CD4-positive, alpha-beta T cell treated with Interferon alpha-2 for 1 hour (primary cell): ENCODE results near the gene PHLDA1.
A peak's percentile ranks its signal among the peaks of the same experiment; 100 is the strongest.

Source experiments
- DNase-seq, 2 donors: peaks; one replicate each; pipeline ENCODE4 v3.0.0-alpha.2; 2020 to 2022

PHLDA1 gene

GRCh38 chr12:76031414-76032042 is at the start of gene PHLDA1:
Gene PHLDA1, minus strand, starts transcription at chr12:76031776.
- peak; percentile 90 to 95 for DNase-seq

GRCh38 chr12:76080729-76081415 is 49.3 kb upstream of the PHLDA1 start:
- DNase-seq = peak in 1 of 2 donors; percentile 26

- no peak for DNase-seq
Measured at GRCh38 chr12:76080017-76080728, 48.6 kb upstream of the PHLDA1 start.

GRCh38 chr12:76078748-76079147 is 47.2 kb upstream of the PHLDA1 start:
- DNase-seq = no peak

GRCh38 chr12:76075448-76075847 is 43.9 kb upstream of the PHLDA1 start:
- no peak for DNase-seq

GRCh38 chr12:76074701-76075336 is 43.2 kb upstream of the PHLDA1 start:
- DNase-seq = no peak

- no peak for DNase-seq
Measured at GRCh38 chr12:76073561-76073960, 42.0 kb upstream of the PHLDA1 start.

GRCh38 chr12:76072568-76072967 is 41.0 kb upstream of the PHLDA1 start:
- no peak for DNase-seq

- DNase-seq = no peak
Measured at GRCh38 chr12:76069339-76069738, 37.8 kb upstream of the PHLDA1 start.

- DNase-seq = no peak
Measured at GRCh38 chr12:76065917-76066316, 34.3 kb upstream of the PHLDA1 start.

GRCh38 chr12:76064904-76065303 is 33.3 kb upstream of the PHLDA1 start:
- no peak for DNase-seq

- no peak for DNase-seq
Measured at GRCh38 chr12:76060111-76060510, 28.5 kb upstream of the PHLDA1 start.

GRCh38 chr12:76057326-76057725 is 25.8 kb upstream of the PHLDA1 start:
- no peak for DNase-seq

- DNase-seq = no peak
Measured at GRCh38 chr12:76055393-76055792, 23.8 kb upstream of the PHLDA1 start.

- DNase-seq = no peak
Measured at GRCh38 chr12:76049575-76050251, 18.1 kb upstream of the PHLDA1 start.

- no peak for DNase-seq
Measured at GRCh38 chr12:76047742-76048141, 16.2 kb upstream of the PHLDA1 start.

- DNase-seq = no peak
Measured at GRCh38 chr12:76047060-76047459, 15.5 kb upstream of the PHLDA1 start.

- no peak for DNase-seq
Measured at GRCh38 chr12:76043377-76043776, 11.8 kb upstream of the PHLDA1 start.

GRCh38 chr12:76042147-76042546 is 10.6 kb upstream of the PHLDA1 start:
- DNase-seq = no peak

GRCh38 chr12:76041406-76041805 is 9.8 kb upstream of the PHLDA1 start:
- no peak for DNase-seq

GRCh38 chr12:76040461-76040860 is 8.9 kb upstream of the PHLDA1 start:
- no peak for DNase-seq

- DNase-seq = no peak
Measured at GRCh38 chr12:76038176-76038575, 6.6 kb upstream of the PHLDA1 start.
